Islet precursor cell (in vitro differentiated cells): ENCODE results near the gene GPR33.
A peak's percentile ranks its signal among the peaks of the same experiment; 100 is the strongest.
"Not testable (repeated sequence)": the region's sequence is repeated elsewhere in the genome, so short reads cannot be mapped to it uniquely, and the experiment has no call there.

Experiments used
- DNase-seq: peaks from one replicate; pipeline ENCODE4 v3.0.0-alpha.2; 2018

Gene GPR33, protein sequence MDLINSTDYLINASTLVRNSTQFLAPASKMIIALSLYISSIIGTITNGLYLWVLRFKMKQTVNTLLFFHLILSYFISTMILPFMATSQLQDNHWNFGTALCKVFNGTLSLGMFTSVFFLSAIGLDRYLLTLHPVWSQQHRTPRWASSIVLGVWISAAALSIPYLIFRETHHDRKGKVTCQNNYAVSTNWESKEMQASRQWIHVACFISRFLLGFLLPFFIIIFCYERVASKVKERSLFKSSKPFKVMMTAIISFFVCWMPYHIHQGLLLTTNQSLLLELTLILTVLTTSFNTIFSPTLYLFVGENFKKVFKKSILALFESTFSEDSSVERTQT

DNA sequence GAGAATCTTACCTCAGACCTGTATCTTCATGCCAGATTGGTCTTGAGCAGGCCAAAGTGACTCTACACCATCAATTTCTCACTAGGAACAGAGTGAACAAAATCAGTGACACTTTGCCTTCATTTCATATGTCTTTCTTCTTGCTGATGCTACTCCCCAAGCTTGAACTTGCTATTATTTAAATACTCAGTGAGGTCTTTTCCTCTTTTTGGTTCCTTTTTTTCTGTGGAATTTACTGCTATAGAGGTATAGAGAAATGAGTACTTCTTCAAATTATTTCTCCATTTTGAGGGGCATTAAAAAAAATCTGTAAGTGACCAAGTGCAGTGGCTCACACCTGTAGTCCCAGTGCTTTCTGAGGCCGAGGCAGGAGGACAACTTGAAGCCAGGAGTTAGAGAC, at the start of gene GPR33:
TSS of gene GPR33 (minus strand) at position 154 of the 400 bp plus-strand sequence. CDS start 4,074 bp downstream, outside the sequence.
- no peak for DNase-seq

DNA sequence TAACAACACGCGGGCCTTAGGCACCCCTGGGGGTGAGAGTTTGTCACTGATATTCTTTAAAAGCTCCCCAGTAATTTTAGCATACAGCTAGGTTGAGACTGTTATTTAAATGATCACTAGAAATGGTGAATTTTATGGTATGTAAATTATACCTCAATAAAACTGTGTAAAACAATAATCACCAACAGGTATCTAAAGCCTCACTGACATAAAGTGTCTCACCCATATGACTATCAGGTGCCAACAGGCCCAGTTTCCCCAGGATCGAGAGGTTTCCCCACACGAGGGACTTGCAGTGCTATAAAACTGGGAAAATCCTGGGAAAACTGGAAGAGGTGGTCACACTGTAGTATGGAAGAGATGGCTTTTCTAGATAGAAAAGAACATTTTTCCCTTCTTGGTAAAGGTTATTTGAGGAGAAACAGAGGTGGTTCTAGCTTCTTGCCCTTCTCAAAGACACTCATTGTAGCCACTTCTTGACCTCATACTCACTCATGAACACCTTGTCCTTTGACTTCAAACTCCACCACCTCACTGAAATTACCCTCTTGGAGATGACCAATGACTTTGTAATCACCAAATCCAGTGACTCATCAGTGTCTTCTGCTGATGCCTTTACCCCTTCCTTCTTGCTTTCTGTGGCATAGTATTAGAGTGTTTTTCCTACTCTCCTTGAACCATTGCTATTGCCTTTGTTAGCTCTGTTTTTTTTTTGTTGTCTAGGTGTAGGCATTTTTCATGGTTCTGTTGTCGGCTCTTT, 48.5 kb upstream of the GPR33 start:
- no peak for DNase-seq

DNA sequence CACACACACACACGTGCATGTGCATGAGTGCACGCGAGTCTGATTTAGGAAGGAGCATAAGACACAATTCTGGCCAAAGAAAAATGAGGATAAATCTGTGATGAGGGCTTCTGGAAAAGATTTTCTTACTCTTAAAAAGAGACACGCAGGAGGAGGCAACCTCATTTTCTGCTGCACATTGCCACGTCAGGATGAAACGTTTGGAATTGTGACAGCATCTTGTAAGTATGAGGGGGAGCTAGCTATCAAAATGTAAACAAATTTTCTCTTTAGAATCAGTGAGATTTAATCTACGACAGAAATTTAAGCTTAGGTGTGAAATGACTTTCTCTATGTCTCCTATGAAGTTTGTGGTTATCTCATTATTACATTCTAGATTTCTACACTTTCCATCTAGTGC, 42.3 kb upstream of the GPR33 start:
- no peak for DNase-seq

DNA sequence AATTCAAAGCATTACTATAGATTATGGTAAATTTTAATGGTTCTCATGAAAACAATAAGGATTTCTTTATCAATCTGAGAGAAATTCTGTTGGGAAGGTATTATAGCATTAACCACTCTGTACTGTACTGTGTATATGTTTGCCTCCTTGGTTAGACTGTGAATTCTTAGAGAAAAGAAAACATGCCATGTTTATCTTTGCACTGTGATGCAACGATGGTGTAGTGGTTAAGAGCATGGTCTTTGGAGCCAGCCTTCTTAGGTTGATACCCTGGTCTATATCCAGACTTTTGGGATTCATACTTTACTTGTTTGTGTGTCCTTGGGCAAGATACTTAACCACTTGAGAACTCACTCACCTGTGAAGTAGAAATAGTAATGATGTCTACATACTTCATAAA, 41.2 kb upstream of the GPR33 start:
- no peak for DNase-seq

DNA sequence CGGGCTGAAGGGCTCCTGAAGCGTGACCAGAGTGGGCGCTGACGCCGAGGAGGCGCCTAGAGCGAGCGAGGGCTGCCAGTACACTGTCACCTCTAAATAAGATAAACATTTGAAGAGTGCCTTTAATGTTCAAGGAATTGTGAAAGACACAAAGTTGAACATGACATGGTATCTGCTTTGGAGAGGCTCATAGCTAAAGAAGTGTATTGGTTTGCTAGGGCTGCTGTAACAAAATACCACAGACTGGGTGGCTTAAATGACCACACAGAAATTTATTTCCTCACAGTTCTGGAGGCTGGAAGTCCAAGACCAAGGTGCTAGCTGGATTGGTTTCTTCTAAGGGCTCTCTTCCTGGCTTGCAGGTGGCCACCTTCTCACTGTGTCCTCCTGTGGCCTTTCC, 39.7 kb upstream of the GPR33 start:
- DNase-seq = no peak

DNA sequence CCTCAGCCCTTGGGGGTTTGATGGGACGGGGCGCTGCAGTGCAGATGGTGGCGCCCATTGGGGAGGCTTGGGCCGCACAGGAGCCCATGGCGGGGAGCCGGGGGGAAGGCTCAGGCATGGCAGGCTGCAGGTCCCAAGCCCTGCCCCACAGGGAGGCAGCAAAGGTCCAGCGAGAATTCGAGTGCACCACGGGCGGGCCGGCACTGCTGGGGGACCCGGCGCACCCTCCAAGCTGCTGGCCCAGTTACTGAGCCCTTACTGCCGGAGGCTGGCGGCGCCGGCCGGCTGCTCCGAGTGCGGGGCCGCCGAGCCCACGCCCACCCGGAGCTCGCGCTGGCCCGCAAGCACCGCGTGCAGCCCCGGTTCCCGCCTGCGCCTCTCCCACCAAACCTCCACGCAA, 39.2 kb upstream of the GPR33 start:
- no peak for DNase-seq

DNA sequence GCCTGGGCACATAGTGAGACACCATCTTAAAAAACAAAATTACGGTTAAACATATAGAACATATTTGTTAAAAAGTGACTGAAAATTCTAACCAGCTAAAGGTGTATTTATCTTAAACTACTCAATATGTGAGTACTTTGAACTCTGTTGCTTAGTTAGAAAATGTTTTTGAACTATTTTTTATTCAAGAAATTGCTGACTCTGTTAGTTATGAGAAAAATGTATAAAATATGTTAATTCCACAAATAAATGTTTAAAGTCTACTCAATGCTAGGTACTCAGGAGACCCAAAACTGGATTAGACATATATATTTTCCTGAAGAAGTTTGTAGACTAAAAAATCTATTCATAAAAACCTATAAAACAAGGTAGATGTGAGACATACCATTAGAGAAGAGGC, 23.0 kb upstream of the GPR33 start:
- DNase-seq = no peak

DNA sequence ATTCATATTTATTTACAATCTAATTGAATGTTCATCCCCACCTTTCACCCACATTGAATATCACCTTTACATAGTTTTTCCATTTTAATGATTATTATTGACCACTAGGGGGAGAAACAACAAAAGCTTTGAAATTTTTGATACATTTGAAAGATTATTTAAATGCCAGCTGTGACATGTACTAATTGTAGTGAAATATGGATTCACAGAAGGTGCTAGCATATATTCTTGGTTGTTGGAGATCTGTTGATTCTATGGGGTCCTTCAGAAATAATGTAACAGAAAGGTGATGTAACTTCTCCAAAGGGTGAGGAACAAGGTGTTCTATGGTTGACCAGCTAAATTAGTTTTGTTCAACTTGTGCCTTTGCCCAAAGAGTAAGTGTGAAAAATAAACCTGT, 22.4 kb upstream of the GPR33 start:
- DNase-seq = no peak

DNA sequence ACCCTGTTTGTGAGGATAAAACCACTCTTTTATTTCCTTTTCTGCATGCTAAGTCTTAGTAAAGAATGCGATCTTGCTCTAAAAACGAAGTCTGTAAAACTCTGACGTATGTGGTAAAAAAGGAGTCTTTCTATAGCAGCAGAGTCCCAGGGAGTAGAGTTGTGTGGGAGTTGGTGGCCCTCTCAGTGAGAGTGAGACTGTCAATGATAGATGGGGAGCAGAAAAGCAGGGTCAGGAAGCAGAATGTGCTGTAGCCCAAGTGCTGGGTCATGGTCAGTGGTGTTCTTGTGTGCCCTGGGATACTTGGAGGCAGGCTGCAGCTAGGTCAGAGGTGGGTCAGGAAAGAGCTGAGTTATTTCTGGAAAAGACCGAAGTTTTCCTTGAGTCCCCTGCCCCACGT, 20.3 kb upstream of the GPR33 start:
- DNase-seq = no peak

DNA sequence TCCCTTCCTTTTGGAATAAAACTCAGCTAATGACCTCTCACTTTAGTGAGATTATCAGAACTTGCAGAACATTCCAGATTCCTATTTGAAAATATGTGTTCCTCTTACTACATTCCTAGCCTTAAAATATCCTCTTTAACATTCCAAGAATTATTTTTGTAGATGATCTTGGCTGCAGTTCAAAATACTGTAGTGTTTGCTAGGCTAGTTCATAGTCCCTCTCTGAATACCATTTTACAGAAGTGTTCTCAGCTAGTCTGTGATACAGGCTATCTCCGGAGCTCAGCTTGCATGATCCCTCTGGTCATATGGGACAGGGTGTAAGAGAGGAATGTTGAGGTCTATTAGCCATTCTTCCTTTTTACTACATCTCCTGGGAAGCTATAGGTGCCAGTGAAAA, 17.6 kb upstream of the GPR33 start:
- DNase-seq = no peak

DNA sequence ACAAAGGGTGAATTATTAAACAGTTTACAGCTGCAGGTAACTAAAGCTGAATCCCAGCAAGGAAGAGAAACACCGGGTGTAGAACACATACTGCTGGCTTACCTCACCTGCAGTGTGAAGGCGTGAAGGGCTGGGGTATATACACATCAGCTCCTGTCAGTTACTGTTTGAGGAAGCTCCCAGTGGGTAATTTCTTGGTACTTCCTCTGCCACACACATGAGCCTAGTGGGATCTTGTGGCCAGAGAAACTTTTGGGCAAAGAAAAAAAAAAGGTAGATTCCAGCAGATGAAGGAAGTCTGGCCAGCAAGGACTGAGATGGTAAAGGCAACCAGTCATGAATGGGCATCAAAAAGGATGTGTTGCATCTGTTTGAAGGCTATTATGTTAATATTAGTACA, 14.0 kb upstream of the GPR33 start:
- no peak for DNase-seq

DNA sequence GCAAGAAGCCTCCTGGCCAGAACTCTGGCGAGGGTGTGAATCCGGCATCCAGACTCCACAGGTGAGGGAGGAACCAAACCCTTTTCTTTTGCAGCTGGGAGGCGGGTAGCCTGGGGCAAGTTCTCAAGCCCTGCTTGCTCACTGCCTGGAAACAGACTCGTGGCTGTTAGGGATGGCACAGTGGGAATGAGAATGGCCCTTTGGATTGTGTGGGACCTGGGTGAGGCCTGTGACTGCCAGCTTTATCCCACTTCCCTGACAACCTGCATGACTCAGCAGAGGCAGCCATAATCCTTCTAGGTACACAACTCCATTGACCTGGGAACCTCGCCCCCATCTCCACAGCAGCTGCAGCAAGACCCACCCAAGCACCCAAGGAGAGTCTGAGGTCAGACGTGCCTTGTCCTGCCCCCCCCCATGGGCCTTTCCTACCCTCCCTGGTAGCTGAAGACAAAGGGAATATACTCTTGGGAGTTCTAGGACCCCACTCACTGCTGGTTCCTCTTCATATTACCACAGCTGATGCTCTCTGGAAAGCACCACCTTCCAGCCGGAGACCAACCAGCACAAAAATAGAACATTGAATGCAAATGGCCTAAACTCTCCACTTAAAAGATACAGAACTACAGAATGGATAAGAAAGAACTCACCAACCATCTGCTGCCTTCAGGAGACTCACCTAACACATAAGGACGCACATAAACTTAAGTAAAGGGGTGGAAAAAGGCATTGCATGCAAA, 5.1 kb upstream of the GPR33 start:
- DNase-seq = peak; percentile 61

DNA sequence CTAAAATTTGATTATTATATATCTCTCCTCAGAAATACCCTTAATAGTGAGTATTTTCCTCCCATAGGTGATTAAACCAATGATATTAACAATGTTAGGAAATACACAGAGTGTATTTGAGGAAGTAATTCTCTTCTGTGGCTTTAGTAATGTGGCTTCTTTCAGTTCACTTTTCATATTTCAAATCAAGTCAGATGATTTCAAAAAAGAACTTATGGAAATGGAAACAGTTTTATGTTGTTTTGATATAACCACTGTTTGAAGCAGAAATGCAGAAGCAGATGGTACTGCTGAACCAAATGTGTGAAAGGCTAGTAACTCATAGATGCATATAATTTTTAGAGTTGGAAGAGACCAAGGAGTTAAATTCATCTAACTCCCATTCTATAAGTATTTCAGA, 1.9 kb upstream of the GPR33 start:
- DNase-seq = no peak

DNA sequence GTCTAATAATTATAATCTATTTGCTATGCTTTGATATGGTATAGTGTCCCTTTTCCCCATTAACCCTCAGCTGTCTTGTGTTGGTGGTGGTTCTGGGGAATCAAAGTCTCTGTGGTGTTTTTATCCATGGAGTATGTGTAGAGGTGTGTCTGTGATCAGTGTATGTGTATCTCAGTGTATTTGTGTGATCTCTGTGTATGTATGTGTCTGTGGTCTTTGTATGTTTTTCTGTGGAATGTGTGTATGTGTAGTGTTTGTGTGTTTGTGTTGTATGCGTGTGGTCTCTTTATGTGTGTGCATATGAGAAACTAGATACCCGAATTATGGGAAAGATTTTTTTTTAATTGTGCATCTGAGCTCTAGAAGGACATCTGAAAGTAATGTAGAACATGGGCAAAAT, 1.1 kb downstream of the GPR33 start:
- DNase-seq = no peak

DNA sequence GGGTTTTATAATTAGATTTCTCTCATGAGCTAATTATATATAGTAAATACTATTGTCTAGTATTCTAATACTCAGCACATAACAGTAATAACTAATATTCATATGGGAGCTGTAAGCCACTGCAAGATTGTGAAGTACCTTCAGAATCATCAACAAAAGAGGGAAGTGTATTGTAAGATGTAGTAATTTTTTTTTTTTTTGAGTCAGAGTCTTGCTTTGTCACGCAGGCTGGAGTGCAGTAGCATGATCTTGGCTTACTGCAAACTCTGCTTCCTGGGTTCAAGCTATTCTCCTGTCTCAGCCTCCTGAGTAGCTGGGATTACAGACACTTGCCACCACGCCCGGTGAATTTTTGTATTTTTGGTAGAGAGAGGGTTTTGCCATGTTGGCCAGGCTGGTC, 3.1 kb downstream of the GPR33 start:
- DNase-seq = no peak

DNA sequence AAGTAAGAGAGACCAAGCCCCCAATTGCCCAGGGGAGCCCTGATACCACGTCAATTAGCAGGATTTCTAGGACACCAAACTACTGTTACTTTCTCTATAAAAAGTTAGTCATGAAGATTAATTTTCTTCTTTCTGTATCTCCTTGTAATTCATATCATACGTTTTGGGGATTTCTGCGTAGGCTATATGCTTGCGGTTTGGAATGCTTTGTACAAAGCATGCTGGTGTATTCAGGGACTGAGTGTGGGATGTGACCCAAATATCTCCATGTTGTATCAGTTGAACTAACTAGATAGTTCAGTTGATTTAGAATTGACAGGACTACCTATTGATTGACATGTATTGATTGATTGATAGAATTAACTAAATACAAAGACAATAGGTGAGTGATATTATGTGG, 7.7 kb downstream of the GPR33 start:
- no peak for DNase-seq

DNA sequence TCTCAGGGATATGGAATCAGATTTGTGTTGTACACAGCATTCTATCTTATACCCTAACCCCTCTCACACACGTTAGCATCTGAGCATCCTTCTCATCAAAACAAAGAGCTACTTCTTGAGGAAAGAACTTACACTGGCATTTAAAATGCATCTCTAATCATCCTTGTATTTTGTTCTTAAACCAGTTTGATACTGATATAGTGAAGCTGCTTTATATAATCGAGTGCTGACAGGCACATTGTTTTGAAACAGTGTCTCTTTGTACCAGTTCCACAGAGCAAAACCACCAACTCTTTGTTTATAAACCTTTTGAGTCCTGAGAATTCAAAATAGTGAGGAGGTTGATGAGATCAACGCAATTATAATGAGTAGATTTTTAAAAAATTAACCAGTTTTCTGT, 8.8 kb downstream of the GPR33 start:
- DNase-seq = no peak

DNA sequence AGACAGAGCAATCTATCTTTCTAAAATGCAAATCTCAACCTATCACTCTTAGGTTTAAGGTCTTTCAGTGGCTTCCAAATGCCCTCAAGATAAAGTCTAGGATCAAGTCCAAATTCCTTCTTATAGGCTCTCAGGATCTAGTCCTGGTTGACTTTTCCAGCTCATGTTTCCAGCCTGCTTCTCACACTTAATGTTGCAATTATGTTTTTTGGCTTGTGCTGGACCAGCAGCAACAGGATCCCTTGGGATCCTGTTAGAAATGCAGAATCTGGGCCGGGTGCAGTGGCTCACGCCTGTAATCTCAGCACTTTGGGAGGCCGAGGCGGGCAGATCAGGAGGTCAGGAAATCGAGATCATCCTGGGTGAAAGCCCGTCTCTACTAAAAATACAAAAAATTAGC, 10.6 kb downstream of the GPR33 start:
- no peak for DNase-seq

DNA sequence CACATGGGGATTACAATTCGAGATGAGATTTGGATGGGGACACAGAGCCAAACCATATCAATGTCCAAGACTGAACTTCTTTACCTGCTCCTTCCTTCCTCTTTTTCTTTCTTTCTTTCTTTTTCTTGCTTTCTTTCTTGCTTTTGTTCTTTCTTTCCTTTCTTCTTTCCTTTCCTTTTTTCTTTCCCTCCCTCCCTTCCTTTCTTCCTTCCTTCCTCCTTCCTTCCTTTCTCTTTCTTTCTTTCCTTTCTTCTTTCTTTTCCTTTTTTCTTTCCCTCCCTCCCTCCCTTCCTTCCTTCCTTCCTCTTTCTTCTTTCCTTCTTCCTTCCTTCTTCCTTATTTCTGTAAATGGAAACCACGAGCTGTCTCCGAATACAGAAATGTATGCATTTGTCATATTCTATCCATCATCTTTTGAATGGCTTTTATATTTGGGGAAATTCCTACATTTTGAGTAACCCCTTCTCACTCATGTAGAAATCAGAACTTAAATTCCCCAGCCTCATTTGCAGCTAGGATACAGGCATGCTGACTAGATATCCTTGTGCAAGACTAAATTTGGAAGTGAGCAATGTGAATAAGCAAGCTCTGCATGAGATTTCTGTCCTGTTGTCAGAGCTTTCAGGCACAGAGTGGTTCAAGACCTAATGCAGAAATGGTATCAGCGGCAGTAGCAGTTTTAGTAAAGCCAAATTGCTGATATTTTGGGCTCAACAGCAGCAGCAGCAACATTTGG, 11.5 kb downstream of the GPR33 start:
- no peak for DNase-seq

DNA sequence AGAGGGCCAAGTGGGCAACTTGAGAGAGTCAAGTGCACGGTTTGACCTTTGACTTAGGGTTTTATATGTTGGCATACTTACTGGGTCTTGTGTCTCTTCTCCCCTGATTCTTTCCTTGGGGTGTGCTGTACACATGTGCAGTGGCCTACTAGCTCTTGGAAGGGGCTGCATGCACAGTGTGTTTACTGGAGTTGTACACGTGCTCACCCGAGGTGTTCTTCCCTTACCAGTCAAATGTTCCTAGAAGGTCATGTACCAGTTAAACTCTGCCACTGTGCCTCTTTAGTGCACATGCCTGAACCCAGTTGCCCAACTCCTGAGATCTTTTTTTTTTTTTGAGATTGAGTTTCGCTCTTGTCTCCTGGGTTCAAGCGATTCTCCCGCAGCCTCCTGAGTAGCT, 21.3 kb downstream of the GPR33 start:
- DNase-seq = no peak

DNA sequence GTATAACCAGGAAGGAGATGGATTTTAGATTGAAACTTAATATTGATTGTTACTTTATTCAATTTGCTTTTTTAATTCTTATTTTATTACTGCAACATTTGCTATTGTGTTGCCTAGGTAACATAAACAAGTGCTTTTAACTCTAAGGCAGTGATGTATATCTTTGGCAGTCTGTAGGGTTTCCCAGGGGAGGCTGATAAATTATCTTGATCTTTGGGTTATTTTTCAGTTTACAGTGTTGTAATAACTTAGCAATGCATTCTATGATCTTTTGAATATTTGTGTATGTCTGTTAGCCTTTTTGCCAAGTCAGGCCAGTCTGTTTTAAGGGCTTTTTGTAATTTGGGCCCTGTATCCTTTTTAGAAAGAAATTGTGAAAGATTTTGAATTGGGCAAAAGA, 22.7 kb downstream of the GPR33 start:
- no peak for DNase-seq

DNA sequence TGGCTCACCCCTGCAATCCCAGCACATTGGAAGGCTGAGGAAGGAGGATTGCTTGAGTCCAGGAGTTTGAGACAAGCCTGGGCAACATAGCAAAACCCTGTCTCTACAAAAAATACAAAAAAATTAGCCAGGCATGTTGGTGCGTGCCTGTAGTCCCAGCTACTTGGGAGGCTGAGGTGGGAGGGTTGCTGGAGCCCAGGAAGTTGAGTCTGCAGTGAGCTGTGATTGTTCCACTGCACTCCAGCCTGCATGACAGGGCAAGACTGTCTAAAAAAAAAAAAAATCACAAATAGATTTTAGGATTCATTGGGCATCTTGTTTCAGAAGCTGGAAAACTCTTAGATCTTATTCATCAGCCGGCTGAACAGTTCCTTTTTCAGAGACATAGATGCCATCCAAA, 25.4 kb downstream of the GPR33 start:
- DNase-seq = not testable (repeated sequence)

DNA sequence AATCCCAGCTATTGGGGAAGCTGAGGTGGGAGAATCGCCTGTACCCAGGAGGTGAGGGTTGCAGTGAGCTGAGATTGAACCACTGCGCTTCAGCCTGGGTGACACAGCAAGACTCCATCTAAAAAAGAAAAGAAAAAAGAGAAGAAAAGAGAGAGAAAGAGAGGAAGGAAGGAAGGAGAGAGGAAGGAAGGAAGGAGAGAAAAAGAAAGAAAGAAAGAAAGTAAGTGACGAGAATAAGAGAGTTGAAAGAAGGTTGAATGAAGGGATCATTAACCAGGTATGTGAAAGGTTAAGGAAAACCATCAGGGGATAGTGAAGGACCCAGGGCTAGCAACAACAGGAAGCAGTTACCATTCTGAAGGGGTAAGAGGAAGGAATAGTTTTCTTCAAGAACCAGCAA, 26.3 kb downstream of the GPR33 start:
- no peak for DNase-seq
